Measurements from ENCODE around the gene STXBP1. TPM values are rescaled to one million over a fixed set of nuclear protein-coding genes. Genes with fewer than 3 reads are reported as not detected.
A peak's percentile ranks its signal among the peaks of the same experiment; 100 is the strongest.

Gene STXBP1
- 10 to 100 TPM; 66.2 to 87.3 TPM for total RNA-seq

GRCh38 chr9:127611899-127612790, at the start of gene STXBP1:
Gene STXBP1, plus strand, starts transcription at chr9:127612277. Its CDS starts 127 bp downstream, at chr9:127612404.
- peaks cover 4 to 18% of the 10 kb centered on the region in 2 donors for H3K4me1 ChIP-seq (ENCODE audit: control insufficient read depth in 1 of 2, low read depth in 2 of 2)
- peak within 1 kb of the TSS; percentile 27 to 58 for H3K27ac ChIP-seq
- peak within 1 kb of the TSS; percentile 89 for H3K4me3 ChIP-seq
- H3K27me3 ChIP-seq (replicated peaks; ENCODE audit: insufficient read depth): no peaks in the 10 kb centered on the region
- DNase-seq (ENCODE audit: low spot score) (peak; percentile 22), ATAC-seq (ENCODE audit: insufficient number of reproducible peaks, low FRiP score, low read depth) (peak; percentile 72)
- no peaks in the 10 kb centered on the region for H3K36me3 ChIP-seq
- no peaks in the 10 kb centered on the region for H3K9me3 ChIP-seq
- peak; percentile 26 for TF ChIP-seq CTCF (IDR thresholded peaks at IDR 0.05)

- no peak for DNase-seq (ENCODE audit: low spot score)
These were observed 49.7 kb upstream of the STXBP1 start for GRCh38 chr9:127562279-127562796.

GRCh38 chr9:127562841-127563401, 49.2 kb upstream of the STXBP1 start:
- peaks cover 42 to 81% of the 10 kb centered on the region in 2 donors for H3K4me1 ChIP-seq (ENCODE audit: control insufficient read depth in 1 of 2, low read depth in 2 of 2)
- peak overlapping the region; percentile 92 to 94 for H3K27ac ChIP-seq
- ATAC-seq (ENCODE audit: insufficient number of reproducible peaks, low FRiP score, low read depth): no peak
- no peaks in the 10 kb centered on the region for H3K27me3 ChIP-seq (replicated peaks; ENCODE audit: insufficient read depth)
- no peak for DNase-seq (ENCODE audit: low spot score)
- H3K9me3 ChIP-seq: no peaks in the 10 kb centered on the region
- TF ChIP-seq CTCF (IDR thresholded peaks at IDR 0.05): peak; percentile 36
- peaks cover 6% of the 10 kb centered on the region for H3K36me3 ChIP-seq
- peak overlapping the region; percentile 47 for H3K4me3 ChIP-seq

More at GRCh38 chr9:127562279-127562796, 49.7 kb upstream of the STXBP1 start:
- no peak for ATAC-seq (ENCODE audit: insufficient number of reproducible peaks, low FRiP score, low read depth)
- Histone ChIP-seq H3K27me3 (replicated peaks; ENCODE audit: insufficient read depth) (no peaks in the 10 kb centered on the region), H3K27ac (peak overlapping the region; percentile 92 to 94), H3K4me1 (ENCODE audit: control insufficient read depth in 1 of 2, low read depth in 2 of 2) (peaks cover 48 to 82% of the 10 kb centered on the region in 2 donors), H3K4me3 (peak overlapping the region; percentile 47), H3K9me3 (no peaks in the 10 kb centered on the region), H3K36me3 (peaks cover 6% of the 10 kb centered on the region)
- no peak for TF ChIP-seq CTCF (IDR thresholded peaks at IDR 0.05)

GRCh38 chr9:127563579-127563978, 48.5 kb upstream of the STXBP1 start:
- Histone ChIP-seq H3K36me3 (peaks cover 6% of the 10 kb centered on the region), H3K27ac (peak overlapping the region; percentile 92 to 94), H3K27me3 (replicated peaks; ENCODE audit: insufficient read depth) (no peaks in the 10 kb centered on the region), H3K4me1 (ENCODE audit: control insufficient read depth in 1 of 2, low read depth in 2 of 2) (peaks cover 36 to 74% of the 10 kb centered on the region in 2 donors), H3K9me3 (no peaks in the 10 kb centered on the region), H3K4me3 (no peak overlapping the region)
- ATAC-seq (ENCODE audit: insufficient number of reproducible peaks, low FRiP score, low read depth): no peak
- TF ChIP-seq CTCF (IDR thresholded peaks at IDR 0.05): no peak
- no peak for DNase-seq (ENCODE audit: low spot score)

- H3K4me1 ChIP-seq (ENCODE audit: control insufficient read depth in 1 of 2, low read depth in 2 of 2): peaks cover 43 to 67% of the 10 kb centered on the region in 2 donors
These were observed 46.8 kb upstream of the STXBP1 start for GRCh38 chr9:127565231-127565630.

More at GRCh38 chr9:127565231-127565630, 46.8 kb upstream of the STXBP1 start:
- ATAC-seq (ENCODE audit: insufficient number of reproducible peaks, low FRiP score, low read depth): no peak
- H3K4me3 ChIP-seq: no peak overlapping the region
- H3K9me3 ChIP-seq: no peaks in the 10 kb centered on the region
- no peaks in the 10 kb centered on the region for H3K27me3 ChIP-seq (replicated peaks; ENCODE audit: insufficient read depth)
- no peak for DNase-seq (ENCODE audit: low spot score)
- H3K36me3 ChIP-seq: peaks cover 6% of the 10 kb centered on the region
- TF ChIP-seq CTCF (IDR thresholded peaks at IDR 0.05): no peak
- H3K27ac ChIP-seq: no peak overlapping the region

Measured in thoracic aorta (tissue), 2 donors.